Hematopoietic multipotent progenitor cell treated with erythropoietin and hydrocortisone succinate and interleukin-3 and kit ligand, for 15 days (in vitro differentiated cells): ENCODE results near the gene MAT2A.
"Not testable (repeated sequence)": the region's sequence is repeated elsewhere in the genome, so short reads cannot be mapped to it uniquely, and the experiment has no call there.

Experiments
- DNase-seq: peaks from one replicate; pipeline ENCODE4 v3.0.0-alpha.2; 2015; ENCODE audit warnings: low spot score

MAT2A gene

GRCh38 chr2:85547859-85548607, 9.1 kb downstream of the MAT2A start:
- DNase-seq = no peak

- DNase-seq = no peak
Measured at GRCh38 chr2:85548608-85548900, 9.6 kb downstream of the MAT2A start.

- DNase-seq = no peak
Measured at GRCh38 chr2:85549095-85549494, 10.1 kb downstream of the MAT2A start.

GRCh38 chr2:85549826-85550225, 10.9 kb downstream of the MAT2A start:
- DNase-seq = no peak

GRCh38 chr2:85550486-85550885, 11.5 kb downstream of the MAT2A start:
- no peak for DNase-seq

- DNase-seq = peak; percentile 88
Measured at GRCh38 chr2:85551698-85552678, 13.0 kb downstream of the MAT2A start.

- no peak for DNase-seq
Measured at GRCh38 chr2:85553184-85553583, 14.2 kb downstream of the MAT2A start.

- no peak for DNase-seq
Measured at GRCh38 chr2:85554980-85555612, 16.1 kb downstream of the MAT2A start.

- DNase-seq = no peak
Measured at GRCh38 chr2:85557130-85557529, 18.2 kb downstream of the MAT2A start.

- DNase-seq = no peak
Measured at GRCh38 chr2:85558160-85558559, 19.2 kb downstream of the MAT2A start.

- not testable (repeated sequence) for DNase-seq
Measured at GRCh38 chr2:85560403-85560726, 21.4 kb downstream of the MAT2A start.

GRCh38 chr2:85560812-85561279, 21.9 kb downstream of the MAT2A start:
- no peak for DNase-seq

- DNase-seq = peak; percentile 94
Measured at GRCh38 chr2:85561280-85562212, 22.6 kb downstream of the MAT2A start, which contains the start of gene GGCX. TSS of gene GGCX (minus strand) at chr2:85561493. CDS start at chr2:85561428, 65 bp downstream.

GRCh38 chr2:85564144-85564563, 25.2 kb downstream of the MAT2A start:
- no peak for DNase-seq

- DNase-seq = no peak
Measured at GRCh38 chr2:85566265-85566664, 27.3 kb downstream of the MAT2A start.

GRCh38 chr2:85575739-85576138, 36.8 kb downstream of the MAT2A start:
- DNase-seq = no peak

GRCh38 chr2:85577063-85577385, 38.1 kb downstream of the MAT2A start:
- DNase-seq = no peak

- peak; percentile 37 for DNase-seq
Measured at GRCh38 chr2:85577386-85578242, 38.6 kb downstream of the MAT2A start, which contains the start of gene VAMP8. TSS of gene VAMP8 (plus strand) at chr2:85577586. CDS start at chr2:85577647, 61 bp downstream.

- DNase-seq = peak; percentile 21
Measured at GRCh38 chr2:85578243-85579180, 39.5 kb downstream of the MAT2A start.
